GM21717 (cell line): ENCODE results near the gene AFF3.
A peak's percentile ranks its signal among the peaks of the same experiment; 100 is the strongest.
"Not testable (repeated sequence)": the region's sequence is repeated elsewhere in the genome, so short reads cannot be mapped to it uniquely, and the experiment has no call there.

ENCODE experiments used
- ATAC-seq: cut with Tn5 transposase; IDR thresholded peaks from one replicate; pipeline ENCODE4 v1.9.1; 2021; ENCODE audit warnings: mild to moderate bottlenecking, moderate library complexity; ENCODE audit not compliant: unreplicated experiment

The AFF3 gene

GRCh38 chr2:100142393-100142792, at the start of gene AFF3:
AFF3 (minus strand) TSS chr2:100142590; CDS start chr2:100104454, 38,136 bp downstream.
- peak; percentile 96 for ATAC-seq

GRCh38 chr2:100189387-100189786, 47.0 kb upstream of the AFF3 start:
- no peak for ATAC-seq

GRCh38 chr2:100188326-100188725, 45.9 kb upstream of the AFF3 start:
- ATAC-seq = no peak

- ATAC-seq = no peak
Observed at GRCh38 chr2:100186126-100186525, 43.7 kb upstream of the AFF3 start.

GRCh38 chr2:100185516-100185915, 43.1 kb upstream of the AFF3 start:
- ATAC-seq = no peak

GRCh38 chr2:100185105-100185504, 42.7 kb upstream of the AFF3 start:
- no peak for ATAC-seq

- no peak for ATAC-seq
Observed at GRCh38 chr2:100184055-100184737, 41.8 kb upstream of the AFF3 start.

GRCh38 chr2:100182494-100183361, 40.3 kb upstream of the AFF3 start:
- no peak for ATAC-seq

GRCh38 chr2:100180503-100180902, 38.1 kb upstream of the AFF3 start:
- ATAC-seq = no peak

- no peak for ATAC-seq
Observed at GRCh38 chr2:100179806-100180205, 37.4 kb upstream of the AFF3 start.

GRCh38 chr2:100178864-100179263, 36.5 kb upstream of the AFF3 start:
- ATAC-seq = no peak

- no peak for ATAC-seq
Observed at GRCh38 chr2:100178085-100178788, 35.8 kb upstream of the AFF3 start.

- ATAC-seq = no peak
Observed at GRCh38 chr2:100176925-100177324, 34.5 kb upstream of the AFF3 start.

- ATAC-seq = no peak
Observed at GRCh38 chr2:100174026-100174431, 31.6 kb upstream of the AFF3 start.

GRCh38 chr2:100166701-100167100, 24.3 kb upstream of the AFF3 start:
- ATAC-seq = no peak

- no peak for ATAC-seq
Observed at GRCh38 chr2:100163605-100164004, 21.2 kb upstream of the AFF3 start.

- ATAC-seq = no peak
Observed at GRCh38 chr2:100161945-100162620, 19.7 kb upstream of the AFF3 start.

GRCh38 chr2:100160396-100160795, 18.0 kb upstream of the AFF3 start:
- ATAC-seq = no peak

- ATAC-seq = not testable (repeated sequence)
Observed at GRCh38 chr2:100151832-100152231, 9.4 kb upstream of the AFF3 start.

- ATAC-seq = no peak
Observed at GRCh38 chr2:100151310-100151709, 8.9 kb upstream of the AFF3 start.

GRCh38 chr2:100148883-100149282, 6.5 kb upstream of the AFF3 start:
- ATAC-seq = no peak
